HL-60 (cell line): Measurements from ENCODE around the gene PLEKHA8.

Source experiments
- POLR2AphosphoS5 ChIP-seq: IDR thresholded peaks from 2 replicates; pipeline ENCODE4 v1.6.1; 2012; ENCODE audit warnings: low read depth
- TF ChIP-seq, protein P1 (sequence below): IDR thresholded peaks from one replicate; pipeline ENCODE4 v1.5.1; 2011; ENCODE audit warnings: low read length, control low read depth, inconsistent platforms; ENCODE audit not compliant: insufficient read depth

- TF ChIP-seq, protein P1, sequence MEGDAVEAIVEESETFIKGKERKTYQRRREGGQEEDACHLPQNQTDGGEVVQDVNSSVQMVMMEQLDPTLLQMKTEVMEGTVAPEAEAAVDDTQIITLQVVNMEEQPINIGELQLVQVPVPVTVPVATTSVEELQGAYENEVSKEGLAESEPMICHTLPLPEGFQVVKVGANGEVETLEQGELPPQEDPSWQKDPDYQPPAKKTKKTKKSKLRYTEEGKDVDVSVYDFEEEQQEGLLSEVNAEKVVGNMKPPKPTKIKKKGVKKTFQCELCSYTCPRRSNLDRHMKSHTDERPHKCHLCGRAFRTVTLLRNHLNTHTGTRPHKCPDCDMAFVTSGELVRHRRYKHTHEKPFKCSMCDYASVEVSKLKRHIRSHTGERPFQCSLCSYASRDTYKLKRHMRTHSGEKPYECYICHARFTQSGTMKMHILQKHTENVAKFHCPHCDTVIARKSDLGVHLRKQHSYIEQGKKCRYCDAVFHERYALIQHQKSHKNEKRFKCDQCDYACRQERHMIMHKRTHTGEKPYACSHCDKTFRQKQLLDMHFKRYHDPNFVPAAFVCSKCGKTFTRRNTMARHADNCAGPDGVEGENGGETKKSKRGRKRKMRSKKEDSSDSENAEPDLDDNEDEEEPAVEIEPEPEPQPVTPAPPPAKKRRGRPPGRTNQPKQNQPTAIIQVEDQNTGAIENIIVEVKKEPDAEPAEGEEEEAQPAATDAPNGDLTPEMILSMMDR = no peak
- TF ChIP-seq POLR2AphosphoS5 = no peak
These were observed 108.7 kb downstream of the PLEKHA8 start for GRCh38 chr7:30136743-30137485.
